HCT116 (cell line): ENCODE data around the gene PRELID1. TPM values are rescaled to one million over a fixed set of nuclear protein-coding genes. Genes with fewer than 3 reads are reported as not detected.
A peak's percentile ranks its signal among the peaks of the same experiment; 100 is the strongest.

Experiments
- ATAC-seq: fragments of 200-7000 bp; cut with Tn5 transposase; 2 replicates; pipeline ENCODE4 v1.9.1; 2020; ENCODE audit warnings: mild to moderate bottlenecking, moderate library complexity
- BruUV-seq: library from RNA; stranded (reverse); fragments of 400-500 nt; replicated peaks from 2 replicates; lab custom pipeline; 2021; lab: Mats Ljungman, UMichigan
- CTCF ChIA-PET: fragments of 300-600 bp; sonication (Branson Sonifier 250); formaldehyde crosslinking; loops from one replicate; lab custom pipeline; 2021; ENCODE audit warnings: antibody characterized with exemption; lab: Charles Lee
- POLR2A ChIA-PET: fragments of 300-600, 350-600 bp; sonication (Branson Sonifier 250); formaldehyde crosslinking; loops from one replicate; lab custom pipeline; 2021; ENCODE audit warnings: antibody characterized with exemption; lab: Charles Lee
- RAD21 ChIA-PET, 2 experiments: fragments of 300-600 bp; sonication (Branson Sonifier 250); formaldehyde crosslinking; loops; one replicate each; lab custom pipeline; 2023; ENCODE audit warnings: low total read pairs in 2 of 2; ENCODE audit not compliant: uncharacterized antibody in 2 of 2, unreplicated experiment in 2 of 2, low non-redundant PET in 1 of 2; lab: Charles Lee
- DNase-seq: peaks from one replicate; pipeline ENCODE4 v3.0.0-alpha.2; 2010; ENCODE audit warnings: low read depth, low spot score
- H2AFZ ChIP-seq: fragments of 200-600 bp; shearing (Covaris generic), sonication (generic); 2 replicates; pipeline ENCODE4 v1.6.1; 2017; ENCODE audit warnings: low read depth, mixed run types, mixed read lengths, antibody characterized with exemption, low read length; ENCODE audit not compliant: poor library complexity, severe bottlenecking
- H3K27ac ChIP-seq: 2 replicates; pipeline ENCODE4 v1.5.1; 2012; ENCODE audit warnings: low read depth, low read length
- H3K27me3 ChIP-seq: fragments of 200-600 bp; sonication (generic); 2 replicates; pipeline ENCODE4 v1.6.1; 2016; ENCODE audit warnings: mixed run types, low read length, mixed read lengths; ENCODE audit not compliant: insufficient read depth
- H3K36me3 ChIP-seq, 2 experiments: fragments of 200-500 bp in 1 of 2; fragments of 200-600 bp in 1 of 2; sonication (Bioruptor generic) in 1 of 2; sonication (generic) in 1 of 2; 2 replicates each; pipeline versions ENCODE4 v1.5.1 to v1.6.1; 2014 to 2016; ENCODE audit warnings: low read length in 2 of 2, inconsistent platforms in 1 of 2, mixed read lengths in 1 of 2, mixed run types in 1 of 2; ENCODE audit not compliant: insufficient read depth in 2 of 2, control insufficient read depth in 1 of 2
- H3K4me1 ChIP-seq, 2 experiments: fragments of 200-600 bp in 1 of 2; sonication (generic) in 1 of 2; 2 replicates each; pipeline versions ENCODE4 v1.5.1 to v1.6.1; 2012 to 2017; ENCODE audit warnings: low read length in 2 of 2, inconsistent platforms in 1 of 2, mild to moderate bottlenecking in 1 of 2, mixed read lengths in 1 of 2, mixed run types in 1 of 2, moderate library complexity in 1 of 2; ENCODE audit not compliant: insufficient read depth in 2 of 2, control insufficient read depth in 1 of 2
- H3K4me2 ChIP-seq: fragments of 200-600 bp; sonication (generic); 2 replicates; pipeline ENCODE4 v1.6.1; 2017; ENCODE audit warnings: mixed run types, low read length, mixed read lengths
- H3K4me3 ChIP-seq, 2 experiments: fragments of 200-600 bp in 1 of 2; sonication (generic) in 1 of 2; replicated peaks in 1 of 2; 2 replicates each; pipeline ENCODE4 v1.5.1; 2011 to 2016; ENCODE audit warnings: low read length in 2 of 2, control low read depth in 1 of 2, low read depth in 1 of 2, mild to moderate bottlenecking in 1 of 2, mixed read lengths in 1 of 2, mixed run types in 1 of 2
- H3K79me2 ChIP-seq: fragments of 200-600 bp; sonication (generic); 2 replicates; pipeline ENCODE4 v1.6.1; 2017; ENCODE audit warnings: mild to moderate bottlenecking, mixed run types, low read length, moderate library complexity, mixed read lengths; ENCODE audit not compliant: insufficient read depth
- H3K9ac ChIP-seq: fragments of 200-600 bp; sonication (generic); 2 replicates; pipeline ENCODE4 v1.6.1; 2016; ENCODE audit warnings: low read length, mixed read lengths
- H3K9me2 ChIP-seq: fragments of 200-600 bp; sonication (generic), shearing (Covaris generic); 2 replicates; pipeline ENCODE4 v1.6.1; 2017; ENCODE audit warnings: mixed run types, mild to moderate bottlenecking, moderate library complexity; ENCODE audit not compliant: insufficient read depth
- H3K9me3 ChIP-seq, 2 experiments: fragments of 200-500 bp in 1 of 2; fragments of 200-600 bp in 1 of 2; sonication (Bioruptor generic) in 1 of 2; sonication (generic) in 1 of 2; 2 replicates each; pipeline ENCODE4 v1.6.1; 2014 to 2017; ENCODE audit warnings: low read length in 2 of 2, mixed read lengths in 2 of 2, inconsistent platforms in 1 of 2, low read depth in 1 of 2, mild to moderate bottlenecking in 1 of 2, mixed run types in 1 of 2, moderate library complexity in 1 of 2; ENCODE audit not compliant: control insufficient read depth in 1 of 2, insufficient read depth in 1 of 2
- H4K20me1 ChIP-seq: fragments of 200-600 bp; sonication (generic), shearing (Covaris generic); 2 replicates; pipeline ENCODE4 v1.6.1; 2017; ENCODE audit warnings: mixed run types, mild to moderate bottlenecking, moderate library complexity; ENCODE audit not compliant: insufficient read depth
- CBX3 ChIP-seq: IDR thresholded peaks from 2 replicates; pipeline ENCODE4 v1.6.1; 2012; ENCODE audit warnings: low read depth
- EZH2phosphoT487 ChIP-seq: fragments of 200-600 bp; IDR thresholded peaks from 2 replicates; pipeline ENCODE4 v1.6.1; 2018; ENCODE audit warnings: antibody characterized with exemption, borderline replicate concordance
- JUND ChIP-seq: IDR thresholded peaks from 2 replicates; pipeline ENCODE4 v1.6.1; 2012
- POLR2A ChIP-seq: IDR thresholded peaks from 2 replicates; pipeline ENCODE4 v1.7.0; 2011; ENCODE audit warnings: borderline replicate concordance; ENCODE audit not compliant: insufficient read depth, insufficient read length; ENCODE audit errors: extremely low read depth
- POLR2AphosphoS5 ChIP-seq: IDR thresholded peaks from 2 replicates; pipeline ENCODE4 v1.6.1; 2011; ENCODE audit warnings: mild to moderate bottlenecking, low read depth, low read length, moderate library complexity
- RAD21 ChIP-seq: IDR thresholded peaks from 2 replicates; pipeline ENCODE4 v1.6.1; 2012; ENCODE audit warnings: low read depth, mild to moderate bottlenecking
- ZNF274 ChIP-seq: fragments of 200-500 bp; sonication (Bioruptor generic); IDR thresholded peaks from 2 replicates; pipeline ENCODE4 v1.6.1; 2014; ENCODE audit warnings: mild to moderate bottlenecking, low read depth, low read length, inconsistent platforms
- intact Hi-C: fragments of 100-400 bp; cut with micrococcal nuclease; formaldehyde crosslinking; loops from 2 replicates; pipeline ENCODE4 v1.10.0; 2022
- total RNA-seq: library from RNA; stranded (reverse); gene quantifications from one replicate; pipeline ENCODE4 v1.2.1, GENCODE V29; 2021; ENCODE audit not compliant: unreplicated experiment
- TF ChIP-seq, protein P1 (sequence below), 3 experiments: fragments of 200-600 bp in 1 of 3; sonication (generic) in 1 of 3; IDR thresholded peaks in 2 of 3; conservative IDR thresholded peaks in 1 of 3; 2 replicates each; pipeline ENCODE4 v1.5.1; 2012 to 2017; ENCODE audit warnings: low read depth in 2 of 3, low read length in 2 of 3, antibody characterized with exemption in 1 of 3, borderline replicate concordance in 1 of 3, control low read depth in 1 of 3, mild to moderate bottlenecking in 1 of 3, mixed read lengths in 1 of 3, mixed run types in 1 of 3, moderate library complexity in 1 of 3; ENCODE audit not compliant: insufficient read depth in 1 of 3

PRELID1 gene
- total RNA-seq, 1 experiment from 2014 or later, result 223 TPM

DNA sequence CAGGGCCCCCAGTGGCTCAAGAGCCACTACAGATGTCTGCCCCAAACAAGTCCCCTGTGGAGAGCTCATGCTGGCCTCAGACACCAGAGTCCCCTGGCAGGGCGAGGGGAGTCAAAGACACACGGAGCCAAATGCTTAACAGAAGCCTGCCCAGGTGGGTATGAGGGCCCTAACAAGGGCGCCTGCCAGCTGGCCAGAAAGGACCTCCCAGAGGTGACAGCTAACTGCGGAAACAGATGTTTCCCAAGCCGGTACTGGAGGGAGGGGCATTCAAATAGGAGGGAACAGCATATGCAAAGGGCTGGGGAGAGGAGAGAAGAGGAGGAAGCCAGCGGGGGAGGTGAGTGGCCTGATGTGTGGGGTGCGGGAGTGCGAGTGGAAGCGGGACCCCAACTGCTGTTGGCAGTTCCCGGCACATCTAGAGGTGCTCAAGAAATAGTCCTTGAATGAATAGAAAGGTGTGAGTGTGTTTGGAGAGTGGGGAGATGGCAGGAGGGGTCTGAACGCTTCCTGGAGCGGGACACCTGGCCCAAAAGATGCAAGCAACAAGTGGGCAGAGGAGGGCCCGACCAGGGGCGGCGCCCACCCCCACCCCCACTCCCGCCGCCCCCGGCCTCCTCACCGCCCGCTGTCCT, 7.3 kb downstream of the PRELID1 start:
- intact Hi-C loops, result loop anchor here (1.0 to 5.0 kb wide), 2 partner anchors 145 to 186 kb away; partner anchors contain the start of gene PDLIM7

More for the DNA sequence above, 7.3 kb downstream of the PRELID1 start:
- BruUV-seq, result no TSS peak
- H3K36me3 ChIP-seq, result peaks cover 3 to 8% of the 10 kb centered on the region in 2 experiments; a peak in 2 of 4 replicates
- peak overlapping the region; percentile 79 for H3K4me2 ChIP-seq
- H2AFZ ChIP-seq, result no peak overlapping the region
- peak overlapping the region; percentile 34 for H3K27ac ChIP-seq
- ChIA-PET CTCF (interaction anchor here (1.0 to 2.3 kb wide), 10 partner anchors 10 to 201 kb away, joined by 3 to 17 read pairs (median 6); partner anchors contain the start of genes DBN1 and LMAN2), POLR2A (interaction anchor here (1.2 to 1.6 kb wide), 2 partner anchors 41 to 60 kb away, joined by 4 to 6 read pairs; partner anchors contain the start of gene LMAN2), RAD21 (interaction anchor here in 1 of 2 experiments (1.0 kb wide), 1 partner anchor 79 kb away, joined by 3 read pairs; no protein-coding TSS in a partner anchor)
- peak overlapping the region; percentile 87 for H3K9ac ChIP-seq
- H3K9me2 ChIP-seq, result no peaks in the 10 kb centered on the region
- DNase-seq (no peak), ATAC-seq (no peak)
- H3K9me3 ChIP-seq, result no peaks in the 10 kb centered on the region
- peak overlapping the region; percentile 82 to 87 for H3K4me3 ChIP-seq
- TF ChIP-seq, protein P1, sequence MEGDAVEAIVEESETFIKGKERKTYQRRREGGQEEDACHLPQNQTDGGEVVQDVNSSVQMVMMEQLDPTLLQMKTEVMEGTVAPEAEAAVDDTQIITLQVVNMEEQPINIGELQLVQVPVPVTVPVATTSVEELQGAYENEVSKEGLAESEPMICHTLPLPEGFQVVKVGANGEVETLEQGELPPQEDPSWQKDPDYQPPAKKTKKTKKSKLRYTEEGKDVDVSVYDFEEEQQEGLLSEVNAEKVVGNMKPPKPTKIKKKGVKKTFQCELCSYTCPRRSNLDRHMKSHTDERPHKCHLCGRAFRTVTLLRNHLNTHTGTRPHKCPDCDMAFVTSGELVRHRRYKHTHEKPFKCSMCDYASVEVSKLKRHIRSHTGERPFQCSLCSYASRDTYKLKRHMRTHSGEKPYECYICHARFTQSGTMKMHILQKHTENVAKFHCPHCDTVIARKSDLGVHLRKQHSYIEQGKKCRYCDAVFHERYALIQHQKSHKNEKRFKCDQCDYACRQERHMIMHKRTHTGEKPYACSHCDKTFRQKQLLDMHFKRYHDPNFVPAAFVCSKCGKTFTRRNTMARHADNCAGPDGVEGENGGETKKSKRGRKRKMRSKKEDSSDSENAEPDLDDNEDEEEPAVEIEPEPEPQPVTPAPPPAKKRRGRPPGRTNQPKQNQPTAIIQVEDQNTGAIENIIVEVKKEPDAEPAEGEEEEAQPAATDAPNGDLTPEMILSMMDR (IDR thresholded peaks at IDR 0.05 in 2 of 3, conservative IDR thresholded peaks at IDR 0.05 in 1 of 3; ENCODE audit: borderline replicate concordance in 1 of 3, insufficient read depth in 1 of 3, low read depth in 2 of 3, low read length in 2 of 3), result no peak
- TF ChIP-seq RAD21 (no peak), EZH2phosphoT487 (no peak), CBX3 (no peak), POLR2AphosphoS5 (no peak), POLR2A (no peak), JUND (no peak), ZNF274 (no peak)
- H4K20me1 ChIP-seq, result peaks cover 2% of the 10 kb centered on the region; the same call in 1 of the 2 replicates
- H3K79me2 ChIP-seq, result peaks cover 3% of the 10 kb centered on the region
- H3K4me1 ChIP-seq, result peaks cover 18 to 46% of the 10 kb centered on the region in 2 experiments
- no peaks in the 10 kb centered on the region for H3K27me3 ChIP-seq
